ENCODE results near the gene KCNJ3. TPM values are rescaled to one million over a fixed set of nuclear protein-coding genes. Genes with fewer than 3 reads are reported as not detected.

KCNJ3 gene
- total RNA-seq: 0.78 TPM

GRCh38 chr2:154698296-154698720 lies at the start of gene KCNJ3:
Gene KCNJ3 (plus strand): TSS chr2:154698695. CDS start chr2:154698776, 81 bp downstream.
- ATAC-seq: peak; percentile 31
- DNase-seq (ENCODE audit: low spot score): no peak

GRCh38 chr2:154655499-154655898 lies 43.0 kb upstream of the KCNJ3 start:
- ATAC-seq: no peak
- no peak for DNase-seq (ENCODE audit: low spot score)

GRCh38 chr2:154658854-154659253 lies 39.6 kb upstream of the KCNJ3 start:
- ATAC-seq: no peak
- DNase-seq (ENCODE audit: low spot score): no peak

- DNase-seq (ENCODE audit: low spot score) (no peak), ATAC-seq (peak; percentile 65)
These were observed 34.2 kb upstream of the KCNJ3 start for GRCh38 chr2:154664248-154664647.

GRCh38 chr2:154670083-154670482 lies 28.4 kb upstream of the KCNJ3 start:
- no peak for ATAC-seq
- no peak for DNase-seq (ENCODE audit: low spot score)

- ATAC-seq (no peak), DNase-seq (ENCODE audit: low spot score) (no peak)
These were observed 24.8 kb upstream of the KCNJ3 start for GRCh38 chr2:154673694-154674093.

GRCh38 chr2:154677401-154677800 lies 21.1 kb upstream of the KCNJ3 start:
- ATAC-seq (no peak), DNase-seq (ENCODE audit: low spot score) (no peak)

- ATAC-seq: no peak
- DNase-seq (ENCODE audit: low spot score): no peak
These were observed 16.8 kb upstream of the KCNJ3 start for GRCh38 chr2:154681741-154682140.

GRCh38 chr2:154686162-154686561 lies 12.3 kb upstream of the KCNJ3 start:
- no peak for DNase-seq (ENCODE audit: low spot score)
- peak; percentile 56 for ATAC-seq

GRCh38 chr2:154688373-154688772 lies 10.1 kb upstream of the KCNJ3 start:
- DNase-seq (ENCODE audit: low spot score) (no peak), ATAC-seq (no peak)

GRCh38 chr2:154689158-154689557 lies 9.3 kb upstream of the KCNJ3 start:
- no peak for DNase-seq (ENCODE audit: low spot score)
- ATAC-seq: no peak

- ATAC-seq (no peak), DNase-seq (ENCODE audit: low spot score) (no peak)
These were observed 5.6 kb upstream of the KCNJ3 start for GRCh38 chr2:154692927-154693326.

- ATAC-seq (no peak), DNase-seq (ENCODE audit: low spot score) (no peak)
These were observed 4.7 kb upstream of the KCNJ3 start for GRCh38 chr2:154693741-154694340.

GRCh38 chr2:154694881-154695280 lies 3.6 kb upstream of the KCNJ3 start:
- no peak for ATAC-seq
- no peak for DNase-seq (ENCODE audit: low spot score)

- DNase-seq (ENCODE audit: low spot score) (no peak), ATAC-seq (peak; percentile 49)
These were observed 2.1 kb upstream of the KCNJ3 start for GRCh38 chr2:154696369-154696768.

- peak; percentile 28 for ATAC-seq
- DNase-seq (ENCODE audit: low spot score): no peak
These were observed 1.6 kb upstream of the KCNJ3 start for GRCh38 chr2:154696810-154697417.

- ATAC-seq (peak; percentile 72), DNase-seq (ENCODE audit: low spot score) (peak; percentile 62)
These were observed 860 bp upstream of the KCNJ3 start for GRCh38 chr2:154697418-154698252.

GRCh38 chr2:154698721-154699574 lies 453 bp downstream of the KCNJ3 start:
- DNase-seq (ENCODE audit: low spot score) (peak; percentile 54), ATAC-seq (peak; percentile 55)

GRCh38 chr2:154699575-154699930 lies 1.1 kb downstream of the KCNJ3 start:
- DNase-seq (ENCODE audit: low spot score) (peak; percentile 54), ATAC-seq (peak; percentile 65)

- no peak for DNase-seq (ENCODE audit: low spot score)
- no peak for ATAC-seq
These were observed 1.6 kb downstream of the KCNJ3 start for GRCh38 chr2:154700136-154700535.

GRCh38 chr2:154704991-154705390 lies 6.5 kb downstream of the KCNJ3 start:
- no peak for DNase-seq (ENCODE audit: low spot score)
- ATAC-seq: no peak
